Psoas muscle (tissue), 8 donors: ENCODE measurements around the gene CDKL2. TPM values are rescaled to one million over a fixed set of nuclear protein-coding genes. Genes with fewer than 3 reads are reported as not detected.

Source experiments
- ATAC-seq, 4 donors: fragments of 200-7000 bp; cut with Tn5 transposase; one replicate each; pipeline ENCODE4 v1.9.1; 2020; ENCODE audit warnings: moderate library complexity in 3 of 4, mild to moderate bottlenecking in 2 of 4
- DNase-seq, 2 donors: peaks; one replicate each; pipeline ENCODE4 v3.0.0-alpha.2; 2020
- H3K27ac ChIP-seq: fragments of 200-600 bp; one replicate; pipeline ENCODE4 v1.8.0; 2022
- H3K27me3 ChIP-seq, 3 donors: fragments of 200-600 bp in 1 of 3; one replicate each; pipeline versions ENCODE4 v1.6.1 to v1.8.0; 2013 to 2022; ENCODE audit warnings: low read length in 2 of 3, mild to moderate bottlenecking in 2 of 3, moderate library complexity in 1 of 3; ENCODE audit not compliant: insufficient read depth in 3 of 3
- H3K36me3 ChIP-seq, 2 donors: fragments of 200-600 bp in 1 of 2; one replicate each; pipeline versions ENCODE4 v1.6.1 to v1.8.0; 2013 to 2022; ENCODE audit warnings: low read depth in 1 of 2, mild to moderate bottlenecking in 1 of 2, moderate library complexity in 1 of 2; ENCODE audit not compliant: insufficient read depth in 1 of 2
- H3K4me1 ChIP-seq: fragments of 200-600 bp; one replicate; pipeline ENCODE4 v1.8.0; 2022
- H3K4me3 ChIP-seq: fragments of 200-600 bp; one replicate; pipeline ENCODE4 v1.8.0; 2022; ENCODE audit warnings: mild to moderate bottlenecking
- H3K9me3 ChIP-seq: fragments of 200-600 bp; one replicate; pipeline ENCODE4 v1.8.0; 2022
- CTCF ChIP-seq: fragments of 200-600 bp; IDR thresholded peaks from one replicate; pipeline ENCODE4 v1.8.0; 2022; ENCODE audit warnings: antibody characterized with exemption
- WGBS, 3 donors: extraction: QIAGEN DNeasy Blood & Tissue Kit; methylation state at CpG; one replicate each; pipeline versions ENCODE4 v1.1.6 to v1.1.7; 2013; 5-methylcytosine and 5-hydroxymethylcytosine counted together
- intact Hi-C, 2 donors: fragments of 100-400 bp; cut with DNase I; formaldehyde crosslinking; loops; one replicate each; pipeline versions ENCODE4 v1.11.0 to v1.14.2; 2022
- polyA plus RNA-seq, 3 donors: library from polyadenylated mRNA; stranded (reverse); fragments of 200-250 nt; gene quantifications; one replicate each; pipeline ENCODE4 v1.2.3, GENCODE V29; 2013
- total RNA-seq, 4 donors: library from RNA; stranded (reverse); fragmentation: NEBNext Ultra II Directional in 2 of 4; extraction: Animal tissue kit (Norgen Biotek cat#: 25700) in 2 of 4; gene quantifications; one replicate each; pipeline versions ENCODE4 v1.2.1 to v1.2.4, GENCODE V29; 2021 to 2023
- donor health status: healthy with polysubstance abuse.
- donor health status: DM: no; HTN: no; CAD: no; lungs with moderate emphysema.
- donor health status: Bipolar disorder and iron deficiency.
- donor health status: healthy.
- donor health status: DM: yes; HTN: yes; CAD: no.
- donor health status: DM: no; HTN: no; CAD: no.
- donor health status: DM: no; HTN: no; CAD: no.
- donor health status: DM: yes; HTN: yes; CAD: no.

CDKL2 gene
- total and polyA plus RNA-seq, 7 donors: 0.30 to 0.40 TPM; not detected in 5

GRCh38 chr4:75561789-75562188, 68.5 kb downstream of the CDKL2 start:
- 67 to 73% (median 67%) methylated on average over 8 of the region's 8 CpGs for WGBS, 3 donors
- H3K4me3 ChIP-seq: no peak overlapping the region
- no peaks in the 10 kb centered on the region for H3K36me3 ChIP-seq
- H3K9me3 ChIP-seq: no peaks in the 10 kb centered on the region
- ATAC-seq (no peak), DNase-seq (no peak)
- no peak for TF ChIP-seq CTCF
- intact Hi-C loops: no loop called here
- no peaks in the 10 kb centered on the region for H3K4me1 ChIP-seq
- H3K27me3 ChIP-seq: no peaks in the 10 kb centered on the region
- H3K27ac ChIP-seq: no peak overlapping the region

- ATAC-seq (no peak), DNase-seq (no peak)
- Histone ChIP-seq H3K9me3 (no peaks in the 10 kb centered on the region), H3K27ac (no peak overlapping the region), H3K27me3 (peaks cover 0 to 4% (median 0%) of the 10 kb centered on the region in 3 donors), H3K4me3 (no peak overlapping the region), H3K36me3 (no peaks in the 10 kb centered on the region), H3K4me1 (no peaks in the 10 kb centered on the region)
- TF ChIP-seq CTCF: no peak
- 83 to 86% (median 84%) methylated on average over 8 of the region's 8 CpGs for WGBS, 3 donors
- intact Hi-C loops: no loop called here
These were observed 72.6 kb downstream of the CDKL2 start for GRCh38 chr4:75557696-75558095.

- Histone ChIP-seq H3K4me1 (no peaks in the 10 kb centered on the region), H3K27me3 (peaks cover 0 to 4% (median 0%) of the 10 kb centered on the region in 3 donors), H3K27ac (no peak within 1 kb of the TSS), H3K36me3 (no peaks in the 10 kb centered on the region), H3K9me3 (no peaks in the 10 kb centered on the region), H3K4me3 (no peak within 1 kb of the TSS)
- WGBS, 3 donors: 64 to 72% (median 71%) methylated on average over 9 of the region's 9 CpGs
- intact Hi-C loops: no loop called here
- ATAC-seq (no peak), DNase-seq (no peak)
- no peak for TF ChIP-seq CTCF
These were observed 74.8 kb downstream of the CDKL2 start, which contains the start of gene ODAPH for GRCh38 chr4:75555294-75556164. Gene ODAPH (plus strand): TSS chr4:75556066. CDS start chr4:75556083, 17 bp downstream.

- no peak for ATAC-seq
These were observed 77.9 kb downstream of the CDKL2 start for GRCh38 chr4:75552452-75552851.

More at GRCh38 chr4:75552452-75552851, 77.9 kb downstream of the CDKL2 start:
- no peaks in the 10 kb centered on the region for H3K36me3 ChIP-seq
- intact Hi-C loops: no loop called here
- no peaks in the 10 kb centered on the region for H3K9me3 ChIP-seq
- H3K27ac ChIP-seq: no peak overlapping the region
- no peak overlapping the region for H3K4me3 ChIP-seq
- DNase-seq: no peak
- no peaks in the 10 kb centered on the region for H3K4me1 ChIP-seq
- TF ChIP-seq CTCF: no peak
- H3K27me3 ChIP-seq: peaks cover 0 to 4% (median 0%) of the 10 kb centered on the region in 3 donors
